Transverse colon (tissue), 4 donors: Measurements from ENCODE around the gene PRSS12. TPM values are rescaled to one million over a fixed set of nuclear protein-coding genes. Genes with fewer than 3 reads are reported as not detected.

Experiments used
- DNase-seq: peaks from one replicate; pipeline ENCODE4 v3.0.0-alpha.2; 2019
- H3K27ac ChIP-seq, 4 donors: fragments of 200-600 bp; sonication (generic); 2 replicates each; pipeline ENCODE4 v1.5.1; 2016 to 2018; ENCODE audit warnings: inconsistent platforms in 4 of 4
- H3K27me3 ChIP-seq: fragments of 200-600 bp; sonication (generic); 2 replicates; pipeline ENCODE4 v1.5.1; 2017; ENCODE audit warnings: inconsistent platforms
- H3K36me3 ChIP-seq, 4 donors: fragments of 200-600 bp; sonication (generic); 2 replicates each; pipeline ENCODE4 v1.5.1; 2017 to 2019; ENCODE audit warnings: inconsistent platforms in 4 of 4
- H3K4me1 ChIP-seq, 4 donors: fragments of 200-600 bp; sonication (generic); 2 replicates each; pipeline ENCODE4 v1.5.1; 2017 to 2020; ENCODE audit warnings: inconsistent platforms in 4 of 4
- H3K4me3 ChIP-seq, 4 donors: fragments of 200-600 bp; sonication (generic); 1 replicate in 1 of 4; 2 replicates in 3 of 4; pipeline versions ENCODE4 v1.5.1 to v1.6.1; 2017 to 2019; ENCODE audit warnings: inconsistent platforms in 4 of 4
- H3K9me3 ChIP-seq, 2 donors: fragments of 200-600 bp; sonication (generic); 2 replicates each; pipeline ENCODE4 v1.5.1; 2017 to 2019; ENCODE audit warnings: inconsistent platforms in 2 of 2
- CTCF ChIP-seq, 5 experiments: fragments of 200-600 bp in 3 of 5; fragments of 450-650 bp in 2 of 5; sonication (generic) in 3 of 5; IDR thresholded peaks; 1 replicate in 2 of 5; 2 replicates in 3 of 5; pipeline ENCODE4 v1.5.1; 2016 to 2017; ENCODE audit warnings: antibody characterized with exemption in 5 of 5, inconsistent platforms in 3 of 5, mild to moderate bottlenecking in 2 of 5, moderate library complexity in 1 of 5
- EP300 ChIP-seq: sonication (generic); formaldehyde crosslinking; IDR thresholded peaks from one replicate; pipeline ENCODE4 v1.6.1; 2017; ENCODE audit warnings: antibody characterized with exemption, low read depth
- POLR2A ChIP-seq: fragments of 450-650 bp; IDR thresholded peaks from one replicate; pipeline ENCODE4 v1.6.1; 2016; ENCODE audit warnings: antibody characterized with exemption, mild to moderate bottlenecking, moderate library complexity
- POLR2AphosphoS5 ChIP-seq, 3 donors: sonication (generic); formaldehyde crosslinking; IDR thresholded peaks; one replicate each; pipeline ENCODE4 v1.6.1; 2016; ENCODE audit warnings: antibody characterized with exemption in 3 of 3
- whole genome bisulfite sequencing, 2 donors: methylation state at CpG; one replicate each; pipeline ENCODE4 v1.1.5; 2018; ENCODE audit warnings: low coverage in 1 of 2; 5-methylcytosine and 5-hydroxymethylcytosine counted together
- in situ Hi-C, 4 donors: fragments of 200-750 bp; cut with MboI; loops; one replicate each; pipeline versions ENCODE4 v1.15.0 to v1.15.1; 2017; ENCODE audit warnings: low sequenced_read_pairs in 3 of 4, low pct_ligation_motif_present in 1 of 4, low pct_unique_long_range_greater_than_20kb in 1 of 4
- intact Hi-C: fragments of 100-400 bp; cut with DNase I; formaldehyde crosslinking; loops from one replicate; pipeline ENCODE4 v1.15.1; 2023; ENCODE audit warnings: low total_unique reads
- total RNA-seq, 4 donors: library from RNA; depleted of rRNA; stranded (reverse); fragments of >200 nt; gene quantifications; one replicate each; pipeline ENCODE4 v1.1.0, GENCODE V29; 2016

Gene PRSS12
- total RNA-seq, 4 donors from 2014 or later = 58.0 to 146 (median 84.3) TPM

DNA sequence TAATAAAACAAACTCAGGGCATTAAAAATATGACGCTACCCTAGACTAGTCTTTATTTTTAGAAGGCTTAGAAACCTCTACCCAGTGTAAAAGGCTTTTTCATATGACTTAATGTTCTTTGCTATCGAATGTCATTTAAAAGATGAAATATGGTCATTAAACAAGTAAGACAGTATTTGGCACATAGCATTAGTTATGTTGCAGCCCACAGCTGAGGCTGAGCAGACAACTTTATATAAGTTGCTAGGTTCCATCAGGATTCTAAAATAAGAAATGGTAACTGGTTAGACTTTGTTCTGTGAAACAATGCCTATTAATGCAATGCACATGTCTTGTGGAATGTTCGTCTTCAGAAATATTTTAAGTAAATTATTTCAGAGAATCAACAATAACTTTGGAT lies 10.4 kb upstream of the PRSS12 start:
- DNase-seq = no peak
- no peaks in the 10 kb centered on the region for H3K27me3 ChIP-seq
- TF ChIP-seq EP300 = no peak
- TF ChIP-seq POLR2A = no peak
- no peak for TF ChIP-seq POLR2AphosphoS5 (IDR thresholded peaks at IDR 0.05)
- no peak for TF ChIP-seq CTCF (IDR thresholded peaks at IDR 0.05)
- intact Hi-C loops (no loop called here), in situ Hi-C loops (no loop called here)
- H3K36me3 ChIP-seq = no peaks in the 10 kb centered on the region
- no peak overlapping the region for H3K27ac ChIP-seq
- no peak overlapping the region for H3K4me3 ChIP-seq
- no peaks in the 10 kb centered on the region for H3K4me1 ChIP-seq
- WGBS, 2 donors = 59 to 77% methylated on average over 3 of the region's 3 CpGs
- no peaks in the 10 kb centered on the region for H3K9me3 ChIP-seq

GRCh38 chr4:118361192-118361591 lies 8.4 kb upstream of the PRSS12 start:
- no peak overlapping the region for H3K27ac ChIP-seq
- intact Hi-C loops = no loop called here
- H3K4me3 ChIP-seq = no peak overlapping the region
- no peak for DNase-seq
- TF ChIP-seq POLR2AphosphoS5 (IDR thresholded peaks at IDR 0.05) (no peak), EP300 (no peak), POLR2A (no peak), CTCF (IDR thresholded peaks at IDR 0.05) (no peak)
- in situ Hi-C loops = no loop called here
- no peaks in the 10 kb centered on the region for H3K36me3 ChIP-seq
- no peaks in the 10 kb centered on the region for H3K27me3 ChIP-seq
- no peaks in the 10 kb centered on the region for H3K9me3 ChIP-seq
- no peaks in the 10 kb centered on the region for H3K4me1 ChIP-seq

GRCh38 chr4:118360106-118360505 lies 7.3 kb upstream of the PRSS12 start:
- 75 to 76% methylated on average over 3 of the region's 3 CpGs for WGBS, 2 donors
- Histone ChIP-seq H3K9me3 (no peaks in the 10 kb centered on the region), H3K4me1 (no peaks in the 10 kb centered on the region), H3K4me3 (no peak overlapping the region), H3K27ac (no peak overlapping the region), H3K36me3 (no peaks in the 10 kb centered on the region), H3K27me3 (peaks cover under 1% of the 10 kb centered on the region)
- in situ Hi-C loops = no loop called here
- TF ChIP-seq CTCF (IDR thresholded peaks at IDR 0.05) = no peak
- TF ChIP-seq POLR2AphosphoS5 (IDR thresholded peaks at IDR 0.05) = no peak
- TF ChIP-seq POLR2A = no peak
- TF ChIP-seq EP300 = no peak
- no peak for DNase-seq
- intact Hi-C loops = no loop called here

DNA sequence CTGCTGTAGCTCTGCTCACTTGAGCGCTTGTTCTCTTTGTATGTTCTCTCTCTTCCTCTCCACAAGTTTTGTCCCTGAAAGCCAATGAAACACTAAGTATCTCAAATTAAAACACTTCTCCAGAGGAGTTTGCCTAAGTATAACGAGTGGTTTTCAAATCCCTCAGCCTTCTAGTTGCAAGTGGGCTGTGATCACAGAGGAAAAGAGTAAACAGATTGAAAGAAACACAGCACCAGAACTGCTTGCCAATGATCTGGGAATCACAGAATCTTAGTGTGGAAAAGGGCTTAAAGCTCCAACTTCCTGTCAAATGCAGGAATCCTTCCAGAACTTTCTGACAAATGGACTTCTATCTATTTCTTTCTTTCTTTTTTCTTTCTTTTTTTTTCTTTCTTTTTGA lies 4.8 kb upstream of the PRSS12 start:
- no peak for DNase-seq
- no peak overlapping the region for H3K4me3 ChIP-seq
- in situ Hi-C loops = no loop called here
- no peaks in the 10 kb centered on the region for H3K36me3 ChIP-seq
- no peaks in the 10 kb centered on the region for H3K9me3 ChIP-seq
- H3K4me1 ChIP-seq = peaks cover 3 to 12% (median 5%) of the 10 kb centered on the region in 4 donors
- no peak for TF ChIP-seq EP300
- no peak for TF ChIP-seq POLR2AphosphoS5 (IDR thresholded peaks at IDR 0.05)
- no peak for TF ChIP-seq POLR2A
- no peak for TF ChIP-seq CTCF (IDR thresholded peaks at IDR 0.05)
- intact Hi-C loops = no loop called here
- H3K27me3 ChIP-seq = peaks cover 25% of the 10 kb centered on the region
- no peak overlapping the region for H3K27ac ChIP-seq
- WGBS, 2 donors = 66 to 67% methylated on average over 2 of the region's 2 CpGs
